GM19324 (cell line): ENCODE data around the gene ITPR3.
"Not testable (repeated sequence)": the region's sequence is repeated elsewhere in the genome, so short reads cannot be mapped to it uniquely, and the experiment has no call there.

Source experiments
- ATAC-seq: cut with Tn5 transposase; IDR thresholded peaks from one replicate; pipeline ENCODE4 v1.9.1; 2021; ENCODE audit warnings: mild to moderate bottlenecking, moderate library complexity; ENCODE audit not compliant: unreplicated experiment, low FRiP score

Gene ITPR3

GRCh38 chr6:33590531-33591198 lies 30.5 kb upstream of the ITPR3 start:
- ATAC-seq = no peak

- ATAC-seq = no peak
Observed at GRCh38 chr6:33591424-33592032, 29.6 kb upstream of the ITPR3 start.

- no peak for ATAC-seq
Observed at GRCh38 chr6:33592280-33592594, 28.9 kb upstream of the ITPR3 start.

- ATAC-seq = peak; percentile 54
Observed at GRCh38 chr6:33592595-33593413, 28.3 kb upstream of the ITPR3 start.

DNA sequence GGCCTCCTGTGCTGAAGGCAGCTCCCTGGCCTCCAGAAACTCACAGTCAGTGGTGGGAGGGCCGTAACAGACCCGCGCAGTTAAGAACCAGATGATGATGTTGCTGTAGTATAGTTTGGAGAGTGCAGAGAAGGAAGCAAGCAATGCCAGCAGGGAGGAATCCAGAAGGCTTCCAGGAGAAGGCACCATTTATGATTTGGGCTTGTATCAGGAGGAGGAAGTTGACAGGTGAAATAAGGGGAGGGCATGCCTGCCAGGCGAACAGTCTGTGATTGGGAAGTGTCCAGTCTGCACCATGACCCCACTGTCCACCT lies 27.8 kb upstream of the ITPR3 start:
- no peak for ATAC-seq

DNA sequence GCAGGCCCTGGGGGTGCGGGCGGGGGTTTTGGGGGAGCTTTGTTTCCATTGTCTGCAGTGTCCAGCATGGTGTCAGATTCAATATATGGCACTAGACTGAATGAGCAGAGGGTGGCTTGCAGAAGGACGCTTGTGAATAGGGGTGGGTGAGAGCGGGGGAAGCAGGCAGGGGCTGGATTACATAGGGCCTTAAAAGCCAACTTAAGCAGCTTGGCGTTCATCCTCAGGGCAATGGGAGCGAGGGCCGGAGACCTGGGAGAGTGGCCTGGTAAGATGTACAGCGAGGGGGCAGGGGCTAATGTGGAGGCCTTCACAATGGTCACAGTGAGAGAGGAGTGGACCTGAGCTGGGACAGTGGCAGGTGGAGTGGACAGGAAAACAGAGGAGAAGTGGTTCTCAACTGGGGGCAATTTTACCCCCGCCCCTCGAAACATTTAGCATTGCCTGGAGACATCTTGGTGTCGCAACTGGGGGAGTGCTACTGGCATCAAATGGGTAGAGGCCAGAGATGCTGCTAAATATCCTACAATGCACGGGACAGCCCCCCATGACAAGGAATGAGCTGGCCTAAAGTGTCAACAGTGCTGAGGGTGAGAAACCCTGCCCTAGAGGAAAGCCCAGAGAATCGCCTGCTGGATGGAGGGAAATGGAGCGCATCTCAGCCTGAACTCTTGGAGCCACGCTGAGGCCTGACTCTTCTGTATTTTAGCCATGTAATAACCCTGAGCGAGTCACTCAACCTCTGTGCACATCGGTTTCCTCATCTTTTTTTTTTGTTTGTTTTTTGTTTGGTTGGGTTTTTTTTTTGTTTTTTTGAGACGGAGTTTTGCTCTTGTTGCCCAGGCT lies 25.9 kb upstream of the ITPR3 start:
- no peak for ATAC-seq

GRCh38 chr6:33596894-33597293 lies 24.2 kb upstream of the ITPR3 start:
- not testable (repeated sequence) for ATAC-seq

DNA sequence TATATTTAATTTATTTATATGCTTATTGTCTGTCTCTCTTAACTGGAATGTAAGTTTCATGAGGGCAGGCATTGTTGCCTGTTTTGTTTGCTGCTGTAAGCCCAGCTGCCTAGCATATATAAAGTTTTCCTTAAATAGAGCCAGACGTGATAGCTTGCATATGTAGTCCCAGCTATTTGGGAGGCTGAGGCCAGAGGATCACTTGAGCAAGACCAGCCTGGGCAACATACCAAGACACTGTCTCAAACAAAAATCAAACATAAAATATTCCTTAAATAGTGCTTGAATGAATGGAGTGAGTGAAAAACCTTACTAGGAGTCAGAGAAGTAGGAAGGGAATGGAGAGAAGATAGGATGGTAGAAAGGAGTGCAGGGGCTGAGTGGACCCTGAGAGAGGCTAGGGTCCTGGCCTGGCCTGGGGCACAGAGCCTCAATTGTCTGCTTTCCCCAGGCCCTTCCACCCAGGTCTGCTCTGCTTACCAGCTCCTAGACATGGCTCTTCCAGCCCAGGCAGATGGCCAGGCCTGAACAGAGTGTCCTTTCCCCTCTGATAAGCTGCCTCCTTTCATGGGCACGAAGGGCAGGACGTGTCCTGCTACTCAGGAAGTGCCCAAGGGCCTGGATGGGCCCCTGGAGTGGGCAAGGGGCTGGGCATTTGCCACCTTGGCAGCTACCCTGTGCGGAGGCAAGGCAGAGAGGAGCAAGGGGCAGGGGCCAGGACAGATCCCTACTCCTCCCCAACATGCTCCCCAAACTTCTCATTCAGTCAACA lies 23.4 kb upstream of the ITPR3 start:
- ATAC-seq = no peak

DNA sequence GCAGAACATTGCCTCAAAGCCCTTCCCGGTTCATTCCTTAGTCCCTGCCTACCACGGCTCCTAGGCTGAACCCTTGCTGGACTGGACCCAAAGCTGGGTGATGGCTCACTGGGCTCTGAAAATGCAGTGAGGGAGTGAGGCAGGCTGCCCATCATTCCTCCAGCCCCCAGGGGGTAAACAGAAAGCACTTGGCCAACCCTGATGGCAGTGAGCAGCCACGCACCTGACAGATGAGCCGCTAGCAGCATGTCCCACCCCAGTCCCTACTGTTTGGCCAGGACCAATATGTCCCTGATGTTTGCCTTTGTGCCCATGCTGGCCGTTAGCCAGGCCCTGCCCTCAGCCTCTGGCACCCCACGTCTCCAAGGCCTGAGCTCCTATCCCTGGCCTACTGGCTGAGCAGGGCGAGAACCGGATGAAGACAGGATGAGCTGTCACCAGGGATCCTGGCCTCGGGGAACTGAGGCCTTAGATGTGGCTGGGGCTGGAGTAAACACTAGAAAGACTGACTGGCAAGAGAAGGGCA lies 21.6 kb upstream of the ITPR3 start:
- no peak for ATAC-seq

GRCh38 chr6:33600761-33601160 lies 20.4 kb upstream of the ITPR3 start:
- no peak for ATAC-seq

- no peak for ATAC-seq
Observed at GRCh38 chr6:33602180-33602579, 18.9 kb upstream of the ITPR3 start.

DNA sequence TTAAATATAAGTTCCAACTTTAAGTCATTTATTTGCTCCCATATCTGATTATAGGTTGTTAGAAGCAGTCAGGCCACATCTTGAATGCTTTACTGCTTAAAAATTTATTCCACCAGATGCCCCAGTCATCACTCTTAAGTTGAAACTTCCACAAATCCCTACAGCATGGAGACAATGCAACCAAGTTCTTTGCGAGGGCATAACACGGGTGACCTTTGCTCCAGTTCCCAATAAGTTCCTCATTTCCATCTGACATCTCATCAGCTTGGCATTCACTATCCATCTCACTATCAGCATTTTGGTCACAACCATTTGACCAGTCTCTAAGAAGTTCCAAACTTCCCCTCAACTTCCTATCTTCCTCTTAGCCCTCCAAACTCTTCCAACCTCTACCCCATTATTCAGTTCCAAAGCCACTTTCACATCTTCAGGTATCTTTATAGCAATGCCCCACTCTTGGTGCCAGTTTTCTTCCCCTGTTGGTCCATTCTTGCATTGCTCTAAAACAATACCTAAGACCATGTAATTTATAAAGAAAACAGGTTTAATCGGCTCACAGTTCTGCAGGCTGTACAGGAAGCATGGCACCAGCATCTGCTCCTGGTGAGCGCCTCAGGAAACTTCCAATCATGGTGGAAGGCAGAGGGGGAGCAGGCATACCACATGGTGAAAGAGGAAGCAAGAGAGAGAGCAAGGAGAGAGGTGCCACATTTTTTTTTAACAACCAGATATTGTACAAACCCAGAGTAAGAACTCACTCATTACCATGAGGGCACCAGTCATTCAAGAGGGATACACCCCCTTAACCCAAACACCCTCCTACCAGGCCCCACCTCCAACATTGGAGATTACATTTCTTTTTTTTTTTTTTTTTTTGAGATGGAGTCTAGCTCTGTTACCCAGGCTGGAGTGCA lies 15.9 kb upstream of the ITPR3 start:
- no peak for ATAC-seq

- no peak for ATAC-seq
Observed at GRCh38 chr6:33606642-33607041, 14.5 kb upstream of the ITPR3 start.

- ATAC-seq = no peak
Observed at GRCh38 chr6:33607126-33607783, 13.9 kb upstream of the ITPR3 start.

DNA sequence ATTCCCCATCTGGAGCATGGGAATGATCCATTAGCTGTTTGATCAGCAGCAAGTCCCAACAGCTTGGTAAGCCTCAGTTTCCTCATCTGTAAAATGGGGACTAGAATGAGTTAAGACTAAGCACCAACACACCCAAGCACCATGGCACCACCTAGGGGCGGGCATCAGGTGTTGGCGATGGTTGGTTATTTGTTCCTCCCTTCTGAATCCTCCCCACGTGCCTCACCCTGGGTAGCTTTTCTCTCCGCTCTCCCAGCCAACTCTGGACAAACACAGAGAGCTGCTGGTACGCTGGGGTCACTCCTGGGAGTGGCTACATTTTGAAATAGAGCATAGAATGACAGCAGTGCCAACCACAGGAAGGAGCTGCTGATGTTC lies 13.3 kb upstream of the ITPR3 start:
- ATAC-seq = no peak

DNA sequence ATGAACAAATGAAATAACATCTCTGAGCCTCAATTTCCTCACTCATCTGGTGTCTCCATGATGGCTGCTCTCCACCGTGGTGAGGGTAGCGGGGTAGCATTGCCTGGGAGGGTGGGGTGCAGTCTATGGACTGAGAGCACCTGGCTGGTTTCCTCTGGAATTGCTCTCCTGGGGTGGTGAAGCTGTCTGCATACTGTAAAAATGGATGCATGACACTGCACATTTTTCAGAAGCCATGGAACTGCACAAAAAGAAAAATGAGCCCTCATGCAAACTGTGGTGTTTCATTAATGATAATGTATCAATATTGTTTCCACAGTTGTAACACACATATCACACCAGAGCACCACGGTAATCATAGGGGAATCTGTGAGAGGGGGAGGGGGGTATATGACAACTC lies 12.1 kb upstream of the ITPR3 start:
- ATAC-seq = no peak

- no peak for ATAC-seq
Observed at GRCh38 chr6:33609528-33609927, 11.6 kb upstream of the ITPR3 start.

DNA sequence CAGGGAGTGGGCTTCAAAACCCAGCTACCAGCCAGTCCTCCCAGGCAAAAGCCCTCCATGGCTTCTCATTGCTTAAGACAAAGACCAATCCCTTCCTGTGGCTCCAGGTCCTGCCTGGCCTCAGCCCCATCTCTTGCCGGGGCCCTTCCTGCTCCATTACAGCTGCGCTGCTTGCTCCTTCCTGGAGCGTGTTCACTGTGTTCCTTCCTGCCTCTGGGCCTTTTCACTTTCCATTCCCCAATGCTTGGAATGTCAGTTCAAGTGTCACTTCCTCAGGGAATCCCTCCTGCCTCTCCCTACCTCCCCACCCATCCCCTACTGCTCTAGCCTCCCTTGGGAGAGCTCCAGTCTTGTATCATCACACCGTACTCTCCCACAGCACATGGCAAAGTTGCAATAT lies 11.1 kb upstream of the ITPR3 start:
- ATAC-seq = no peak
